HL-60 (cell line): ENCODE data around the gene BRSK2.

Experiments used
- DNase-seq, 2 experiments: peaks; one replicate each; pipeline ENCODE4 v3.0.0-alpha.2; 2010 to 2020; ENCODE audit warnings: low read depth in 1 of 2, low spot score in 1 of 2
- H3K27ac ChIP-seq: fragments of 250-450 bp; sonication (Bioruptor Pico); replicated peaks from 2 replicates; pipeline ENCODE4 v1.5.1; 2020; ENCODE audit warnings: mild to moderate bottlenecking, moderate library complexity
- H3K27me3 ChIP-seq: fragments of 250-450 bp; sonication (Bioruptor Pico); 2 replicates; pipeline ENCODE4 v1.5.1; 2021; ENCODE audit warnings: mild to moderate bottlenecking, moderate library complexity; ENCODE audit not compliant: insufficient read depth, poor library complexity, severe bottlenecking
- H3K4me3 ChIP-seq: replicated peaks from 2 replicates; pipeline ENCODE4 v1.5.1; 2011; ENCODE audit warnings: mild to moderate bottlenecking, control low read depth, low read length; ENCODE audit not compliant: insufficient read depth
- GABPA ChIP-seq: IDR thresholded peaks from 2 replicates; pipeline ENCODE4 v1.6.1; 2012; ENCODE audit warnings: low read depth
- POLR2AphosphoS5 ChIP-seq: IDR thresholded peaks from 2 replicates; pipeline ENCODE4 v1.6.1; 2012; ENCODE audit warnings: low read depth
- SPI1 ChIP-seq: IDR thresholded peaks from 2 replicates; pipeline ENCODE4 v1.6.1; 2012; ENCODE audit warnings: low read depth, mild to moderate bottlenecking, borderline replicate concordance
- TF ChIP-seq, protein P1 (sequence below): IDR thresholded peaks from one replicate; pipeline ENCODE4 v1.5.1; 2011; ENCODE audit warnings: low read length, control low read depth, inconsistent platforms; ENCODE audit not compliant: insufficient read depth
- TF ChIP-seq, protein P2 (sequence below): IDR thresholded peaks from 2 replicates; pipeline ENCODE4 v1.6.1; 2012; ENCODE audit warnings: low read depth; ENCODE audit not compliant: insufficient replicate concordance

The BRSK2 gene

DNA sequence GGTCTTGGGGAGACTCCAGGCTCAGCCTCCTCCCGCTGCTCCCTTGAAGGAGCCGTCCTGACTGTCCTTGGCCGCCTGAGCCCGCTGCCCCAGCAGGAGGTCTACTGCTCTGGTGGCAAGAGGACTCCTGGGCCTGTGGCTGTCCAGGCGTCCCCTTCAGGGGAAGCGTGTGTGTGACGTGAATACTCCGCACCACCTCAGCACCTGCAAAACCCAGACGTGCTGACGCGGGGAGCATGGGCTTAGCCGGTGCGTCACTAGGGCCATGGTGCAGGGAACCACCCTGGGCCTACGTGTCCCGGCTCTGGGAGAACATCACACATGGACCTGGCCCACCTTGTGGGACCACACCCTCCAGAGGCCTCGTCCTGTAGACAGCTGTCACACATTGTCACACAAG lies 30.2 kb upstream of the BRSK2 start:
- Histone ChIP-seq H3K27ac (no peak overlapping the region), H3K4me3 (no peak overlapping the region), H3K27me3 (no peaks in the 10 kb centered on the region)
- no peak for DNase-seq
- TF ChIP-seq, protein P1, sequence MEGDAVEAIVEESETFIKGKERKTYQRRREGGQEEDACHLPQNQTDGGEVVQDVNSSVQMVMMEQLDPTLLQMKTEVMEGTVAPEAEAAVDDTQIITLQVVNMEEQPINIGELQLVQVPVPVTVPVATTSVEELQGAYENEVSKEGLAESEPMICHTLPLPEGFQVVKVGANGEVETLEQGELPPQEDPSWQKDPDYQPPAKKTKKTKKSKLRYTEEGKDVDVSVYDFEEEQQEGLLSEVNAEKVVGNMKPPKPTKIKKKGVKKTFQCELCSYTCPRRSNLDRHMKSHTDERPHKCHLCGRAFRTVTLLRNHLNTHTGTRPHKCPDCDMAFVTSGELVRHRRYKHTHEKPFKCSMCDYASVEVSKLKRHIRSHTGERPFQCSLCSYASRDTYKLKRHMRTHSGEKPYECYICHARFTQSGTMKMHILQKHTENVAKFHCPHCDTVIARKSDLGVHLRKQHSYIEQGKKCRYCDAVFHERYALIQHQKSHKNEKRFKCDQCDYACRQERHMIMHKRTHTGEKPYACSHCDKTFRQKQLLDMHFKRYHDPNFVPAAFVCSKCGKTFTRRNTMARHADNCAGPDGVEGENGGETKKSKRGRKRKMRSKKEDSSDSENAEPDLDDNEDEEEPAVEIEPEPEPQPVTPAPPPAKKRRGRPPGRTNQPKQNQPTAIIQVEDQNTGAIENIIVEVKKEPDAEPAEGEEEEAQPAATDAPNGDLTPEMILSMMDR = no peak
- TF ChIP-seq SPI1 (no peak), POLR2AphosphoS5 (no peak)

DNA sequence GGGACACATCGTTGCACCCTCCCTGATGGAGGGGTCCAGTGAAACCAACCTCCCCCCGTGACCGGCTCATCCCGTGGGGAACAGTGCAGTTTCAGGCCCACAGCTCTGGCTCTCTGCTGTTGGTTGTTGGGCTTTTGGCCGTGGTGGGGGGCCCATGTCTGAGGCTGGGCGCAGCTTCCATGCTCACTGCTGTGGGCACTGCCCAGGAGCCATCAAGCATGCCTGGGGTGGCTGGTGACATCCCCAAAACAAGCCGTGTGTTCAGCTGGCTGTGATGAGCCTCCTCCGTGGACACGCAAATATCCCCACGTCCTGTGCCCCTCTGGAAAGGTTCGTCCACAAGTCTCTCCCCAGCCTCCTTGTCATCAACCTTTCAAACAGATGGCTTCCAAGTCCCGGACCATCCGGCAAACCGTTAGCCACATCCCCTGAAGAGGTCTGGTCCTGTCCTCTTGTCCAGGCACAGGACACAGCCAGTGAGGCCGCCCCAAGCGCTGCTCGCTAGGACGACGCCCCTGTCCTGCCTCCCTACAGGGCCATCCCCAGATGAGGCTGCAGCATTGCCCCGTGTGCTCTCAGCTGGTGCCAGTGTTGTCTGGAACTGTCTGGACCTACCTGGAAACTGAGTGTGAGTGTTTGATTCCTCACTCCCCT lies 29.4 kb upstream of the BRSK2 start:
- DNase-seq = no peak
- TF ChIP-seq, protein P2, sequence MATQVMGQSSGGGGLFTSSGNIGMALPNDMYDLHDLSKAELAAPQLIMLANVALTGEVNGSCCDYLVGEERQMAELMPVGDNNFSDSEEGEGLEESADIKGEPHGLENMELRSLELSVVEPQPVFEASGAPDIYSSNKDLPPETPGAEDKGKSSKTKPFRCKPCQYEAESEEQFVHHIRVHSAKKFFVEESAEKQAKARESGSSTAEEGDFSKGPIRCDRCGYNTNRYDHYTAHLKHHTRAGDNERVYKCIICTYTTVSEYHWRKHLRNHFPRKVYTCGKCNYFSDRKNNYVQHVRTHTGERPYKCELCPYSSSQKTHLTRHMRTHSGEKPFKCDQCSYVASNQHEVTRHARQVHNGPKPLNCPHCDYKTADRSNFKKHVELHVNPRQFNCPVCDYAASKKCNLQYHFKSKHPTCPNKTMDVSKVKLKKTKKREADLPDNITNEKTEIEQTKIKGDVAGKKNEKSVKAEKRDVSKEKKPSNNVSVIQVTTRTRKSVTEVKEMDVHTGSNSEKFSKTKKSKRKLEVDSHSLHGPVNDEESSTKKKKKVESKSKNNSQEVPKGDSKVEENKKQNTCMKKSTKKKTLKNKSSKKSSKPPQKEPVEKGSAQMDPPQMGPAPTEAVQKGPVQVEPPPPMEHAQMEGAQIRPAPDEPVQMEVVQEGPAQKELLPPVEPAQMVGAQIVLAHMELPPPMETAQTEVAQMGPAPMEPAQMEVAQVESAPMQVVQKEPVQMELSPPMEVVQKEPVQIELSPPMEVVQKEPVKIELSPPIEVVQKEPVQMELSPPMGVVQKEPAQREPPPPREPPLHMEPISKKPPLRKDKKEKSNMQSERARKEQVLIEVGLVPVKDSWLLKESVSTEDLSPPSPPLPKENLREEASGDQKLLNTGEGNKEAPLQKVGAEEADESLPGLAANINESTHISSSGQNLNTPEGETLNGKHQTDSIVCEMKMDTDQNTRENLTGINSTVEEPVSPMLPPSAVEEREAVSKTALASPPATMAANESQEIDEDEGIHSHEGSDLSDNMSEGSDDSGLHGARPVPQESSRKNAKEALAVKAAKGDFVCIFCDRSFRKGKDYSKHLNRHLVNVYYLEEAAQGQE = no peak
- no peak for TF ChIP-seq GABPA
- TF ChIP-seq POLR2AphosphoS5 = no peak
- no peak for TF ChIP-seq SPI1
- TF ChIP-seq, protein P1 = no peak
- Histone ChIP-seq H3K27ac (no peak overlapping the region), H3K4me3 (no peak overlapping the region), H3K27me3 (no peaks in the 10 kb centered on the region)

DNA sequence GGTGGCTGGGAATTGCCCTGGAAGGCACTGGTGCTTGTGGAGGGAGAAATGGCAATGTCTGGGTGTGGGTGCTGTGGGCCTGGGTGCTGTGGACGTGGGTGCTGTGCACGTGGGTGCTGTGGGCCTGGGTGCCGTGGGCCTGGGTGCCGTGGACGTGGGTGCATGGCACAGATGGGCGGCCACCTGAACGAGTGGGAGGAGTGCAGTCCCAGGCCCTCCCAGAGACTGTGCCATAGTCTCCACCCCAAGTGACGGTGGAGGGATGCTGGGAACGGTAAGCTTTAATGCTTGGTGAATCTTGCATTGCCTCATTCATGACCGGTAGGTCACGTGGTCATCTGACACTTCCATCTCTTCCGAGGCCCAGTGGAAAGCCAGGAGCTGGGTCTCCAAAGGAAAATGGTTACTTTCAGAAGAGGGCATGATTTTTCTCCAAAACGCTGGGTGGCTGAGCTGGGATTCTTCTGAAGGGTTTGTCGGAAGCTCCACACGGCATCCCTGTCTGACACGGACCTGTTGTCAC lies 28.8 kb upstream of the BRSK2 start:
- Histone ChIP-seq H3K4me3 (no peak overlapping the region), H3K27ac (no peak overlapping the region), H3K27me3 (no peaks in the 10 kb centered on the region)
- no peak for DNase-seq
- TF ChIP-seq GABPA (no peak), POLR2AphosphoS5 (no peak), SPI1 (no peak)
- TF ChIP-seq, protein P2 = no peak
- TF ChIP-seq, protein P1 = no peak
